NCI-H460 (cell line): ENCODE measurements around the gene SCCPDH. TPM values are rescaled to one million over a fixed set of nuclear protein-coding genes. Genes with fewer than 3 reads are reported as not detected.
"Not testable (repeated sequence)": the region's sequence is repeated elsewhere in the genome, so short reads cannot be mapped to it uniquely, and the experiment has no call there.

Experiments
- DNase-seq: peaks from one replicate; pipeline ENCODE4 v3.0.0-alpha.2; 2016; ENCODE audit warnings: low read depth; ENCODE audit errors: extremely low read depth
- total RNA-seq: library from RNA; depleted of rRNA; stranded (reverse); fragments of >200 nt; shearing (Covaris generic); gene quantifications from 2 replicates; pipeline ENCODE4 v1.2.3, GENCODE V29; 2014

SCCPDH gene
- total RNA-seq, 1 experiment from 2014 or later: 322 TPM

GRCh38 chr1:246703581-246703980, 20.6 kb upstream of the SCCPDH start:
- peak; percentile 64 for DNase-seq

GRCh38 chr1:246705368-246705767, 18.8 kb upstream of the SCCPDH start:
- DNase-seq: peak; percentile 97

- DNase-seq: no peak
Observed at GRCh38 chr1:246708166-246708565, 16.0 kb upstream of the SCCPDH start.

- DNase-seq: no peak
Observed at GRCh38 chr1:246709196-246709595, 15.0 kb upstream of the SCCPDH start.

GRCh38 chr1:246709835-246710234, 14.4 kb upstream of the SCCPDH start:
- DNase-seq: no peak

GRCh38 chr1:246711548-246712003, 12.6 kb upstream of the SCCPDH start:
- no peak for DNase-seq

GRCh38 chr1:246712428-246712827, 11.8 kb upstream of the SCCPDH start:
- not testable (repeated sequence) for DNase-seq

- not testable (repeated sequence) for DNase-seq
Observed at GRCh38 chr1:246719361-246719760, 4.8 kb upstream of the SCCPDH start.

GRCh38 chr1:246720814-246721213, 3.4 kb upstream of the SCCPDH start:
- not testable (repeated sequence) for DNase-seq

- DNase-seq: no peak
Observed at GRCh38 chr1:246722720-246723119, 1.5 kb upstream of the SCCPDH start.

GRCh38 chr1:246724731-246725095, 504 bp downstream of the SCCPDH start:
- DNase-seq: peak; percentile 54

- DNase-seq: peak; percentile 60
Observed at GRCh38 chr1:246725191-246725590, 982 bp downstream of the SCCPDH start.

- DNase-seq: peak; percentile 92
Observed at GRCh38 chr1:246726255-246726679, 2.1 kb downstream of the SCCPDH start.

- DNase-seq: peak; percentile 92
Observed at GRCh38 chr1:246726881-246727280, 2.7 kb downstream of the SCCPDH start.

- DNase-seq: no peak
Observed at GRCh38 chr1:246727594-246727993, 3.4 kb downstream of the SCCPDH start.

GRCh38 chr1:246728311-246728710, 4.1 kb downstream of the SCCPDH start:
- no peak for DNase-seq

GRCh38 chr1:246729040-246729439, 4.8 kb downstream of the SCCPDH start:
- not testable (repeated sequence) for DNase-seq

- DNase-seq: no peak
Observed at GRCh38 chr1:246730839-246731238, 6.6 kb downstream of the SCCPDH start.

- not testable (repeated sequence) for DNase-seq
Observed at GRCh38 chr1:246731873-246732272, 7.7 kb downstream of the SCCPDH start.

GRCh38 chr1:246733704-246734103, 9.5 kb downstream of the SCCPDH start:
- no peak for DNase-seq

- DNase-seq: no peak
Observed at GRCh38 chr1:246734866-246735265, 10.7 kb downstream of the SCCPDH start.

- no peak for DNase-seq
Observed at GRCh38 chr1:246735735-246736134, 11.5 kb downstream of the SCCPDH start.

GRCh38 chr1:246742396-246742795, 18.2 kb downstream of the SCCPDH start:
- DNase-seq: no peak
